Measurements from ENCODE around the gene GFY.

GRCh38 chr19:49378512-49378911 lies 46.7 kb upstream of the GFY start:
- TF ChIP-seq CTCF (IDR thresholded peaks at IDR 0.05; ENCODE audit: poor library complexity, severe bottlenecking) (no peak), EZH2 (IDR thresholded peaks at IDR 0.05; ENCODE audit: borderline replicate concordance, insufficient read depth, low read length, poor library complexity, severe bottlenecking) (no peak), MXI1 (conservative IDR thresholded peaks at IDR 0.05; ENCODE audit: poor library complexity, severe bottlenecking) (no peak), POLR2AphosphoS5 (IDR thresholded peaks at IDR 0.05) (no peak), TAF1 (IDR thresholded peaks at IDR 0.05; ENCODE audit: low read depth) (no peak), RAD21 (conservative IDR thresholded peaks at IDR 0.05) (no peak)
